ENCODE results near the gene IRF3.
A peak's percentile ranks its signal among the peaks of the same experiment; 100 is the strongest.

The IRF3 gene, protein sequence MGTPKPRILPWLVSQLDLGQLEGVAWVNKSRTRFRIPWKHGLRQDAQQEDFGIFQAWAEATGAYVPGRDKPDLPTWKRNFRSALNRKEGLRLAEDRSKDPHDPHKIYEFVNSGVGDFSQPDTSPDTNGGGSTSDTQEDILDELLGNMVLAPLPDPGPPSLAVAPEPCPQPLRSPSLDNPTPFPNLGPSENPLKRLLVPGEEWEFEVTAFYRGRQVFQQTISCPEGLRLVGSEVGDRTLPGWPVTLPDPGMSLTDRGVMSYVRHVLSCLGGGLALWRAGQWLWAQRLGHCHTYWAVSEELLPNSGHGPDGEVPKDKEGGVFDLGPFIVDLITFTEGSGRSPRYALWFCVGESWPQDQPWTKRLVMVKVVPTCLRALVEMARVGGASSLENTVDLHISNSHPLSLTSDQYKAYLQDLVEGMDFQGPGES

GRCh38 chr19:49665351-49666119, at the start of gene IRF3, which contains the start of gene BCL2L12:
Gene IRF3 (minus strand): TSS chr19:49665857. CDS start chr19:49664838, 1,019 bp downstream.
Gene BCL2L12 (plus strand): TSS chr19:49665933. CDS start chr19:49666693, 760 bp downstream.
- DNase-seq: peak; percentile 99

DNA sequence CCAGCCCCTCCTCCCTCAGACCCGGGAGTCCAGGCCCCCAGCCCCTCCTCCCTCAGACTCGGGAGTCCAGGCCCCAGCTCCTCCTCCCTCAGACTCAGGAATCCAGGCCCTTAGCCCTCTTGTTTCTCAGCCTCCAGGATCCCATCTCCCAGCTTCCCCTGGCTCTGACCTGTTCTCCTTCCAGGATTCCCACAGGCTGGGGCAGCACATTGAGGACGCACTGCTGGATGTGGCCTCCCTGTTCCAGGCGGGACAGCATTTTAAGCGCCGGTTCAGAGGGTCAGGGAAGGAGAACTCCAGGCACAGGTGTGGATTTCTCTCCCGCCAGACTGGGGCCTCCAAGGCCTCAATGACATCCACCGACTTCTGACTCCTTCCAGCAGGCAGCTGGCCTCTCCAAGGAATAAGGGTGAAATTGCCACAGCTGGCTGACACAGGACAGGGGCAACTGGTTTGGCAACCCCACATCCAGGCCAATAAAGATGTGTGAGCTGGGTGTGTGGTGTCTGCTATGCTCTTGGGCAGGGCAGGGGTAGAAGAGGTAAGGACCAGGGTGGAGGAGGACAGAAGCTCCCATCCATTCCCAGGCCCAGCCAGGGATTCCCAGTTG, 47.7 kb upstream of the IRF3 start:
- no peak for DNase-seq

DNA sequence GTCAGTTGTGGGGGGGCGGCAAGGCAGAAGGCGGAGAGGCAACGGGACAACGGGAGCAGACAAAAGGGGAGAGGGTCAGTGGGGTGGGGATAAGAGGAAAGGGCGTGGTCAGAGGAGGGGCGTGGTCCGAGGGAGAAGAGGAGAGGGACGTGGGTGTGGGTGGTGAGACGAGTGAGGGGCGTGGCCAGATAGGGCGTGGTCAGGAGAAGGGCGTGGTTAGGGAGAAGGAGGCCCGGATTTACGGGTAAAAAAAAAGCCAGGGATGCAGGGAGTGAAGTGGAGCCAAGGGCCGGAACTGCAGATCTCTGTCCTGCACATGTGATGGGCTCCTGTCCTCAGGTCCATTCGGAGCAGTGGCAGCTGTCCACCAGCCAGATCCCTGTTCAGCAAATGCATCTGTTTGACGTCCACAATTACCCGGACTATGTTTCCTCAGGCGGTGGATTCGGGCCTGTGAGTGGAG, 46.8 kb upstream of the IRF3 start:
- peak; percentile 63 for DNase-seq

DNA sequence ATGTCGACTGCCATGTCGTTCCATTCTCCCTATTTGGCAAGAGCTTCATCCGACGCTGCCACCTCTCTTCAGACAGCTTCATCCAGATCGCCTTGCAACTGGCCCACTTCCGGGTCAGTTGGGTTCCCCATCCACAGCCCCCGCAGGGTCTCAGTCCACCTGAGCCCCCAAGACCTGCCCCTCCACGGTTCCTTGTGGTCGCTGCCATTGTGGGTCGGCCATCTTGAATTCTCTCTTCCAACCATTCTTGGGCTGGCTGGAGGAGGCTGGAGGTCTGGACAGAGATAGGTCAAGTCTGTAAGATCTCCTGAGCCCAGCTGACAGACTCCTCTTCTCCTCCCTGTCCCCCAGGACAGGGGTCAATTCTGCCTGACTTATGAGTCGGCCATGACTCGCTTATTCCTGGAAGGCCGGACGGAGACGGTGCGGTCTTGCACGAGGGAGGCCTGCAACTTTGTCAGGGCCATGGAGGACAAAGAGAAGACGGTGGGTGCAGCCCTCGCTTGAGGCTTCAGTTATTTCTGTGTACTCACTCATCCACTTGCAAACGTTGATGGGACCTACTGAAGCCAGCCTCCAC, 44.8 kb upstream of the IRF3 start:
- no peak for DNase-seq

- no peak for DNase-seq
Observed at GRCh38 chr19:49705919-49706318, 40.3 kb upstream of the IRF3 start.

- DNase-seq: no peak
Observed at GRCh38 chr19:49704888-49705642, 39.4 kb upstream of the IRF3 start.

DNA sequence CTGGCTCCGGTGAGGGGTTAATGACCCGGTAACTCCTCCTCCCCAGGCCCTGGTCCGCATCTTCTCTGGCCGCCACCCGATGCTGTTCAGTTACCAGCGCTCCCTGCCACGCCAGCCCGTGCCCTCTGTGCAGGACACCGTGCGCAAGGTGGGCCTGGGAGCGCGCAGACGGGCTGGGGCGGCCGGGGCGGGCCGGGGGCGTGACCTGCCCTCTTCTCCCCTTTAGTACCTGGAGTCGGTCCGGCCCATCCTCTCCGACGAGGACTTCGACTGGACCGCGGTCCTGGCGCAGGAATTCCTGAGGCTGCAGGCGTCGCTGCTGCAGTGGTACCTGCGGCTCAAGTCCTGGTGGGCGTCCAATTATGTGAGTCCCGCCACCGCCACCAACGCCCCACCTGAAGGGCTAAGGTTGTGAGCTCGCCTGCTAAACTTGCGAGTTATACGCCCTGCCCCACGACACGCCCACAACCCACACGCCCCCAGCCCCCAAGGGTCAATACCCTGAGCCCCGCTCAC, 35.7 kb upstream of the IRF3 start:
- DNase-seq: no peak

- no peak for DNase-seq
Observed at GRCh38 chr19:49700563-49700962, 34.9 kb upstream of the IRF3 start.

DNA sequence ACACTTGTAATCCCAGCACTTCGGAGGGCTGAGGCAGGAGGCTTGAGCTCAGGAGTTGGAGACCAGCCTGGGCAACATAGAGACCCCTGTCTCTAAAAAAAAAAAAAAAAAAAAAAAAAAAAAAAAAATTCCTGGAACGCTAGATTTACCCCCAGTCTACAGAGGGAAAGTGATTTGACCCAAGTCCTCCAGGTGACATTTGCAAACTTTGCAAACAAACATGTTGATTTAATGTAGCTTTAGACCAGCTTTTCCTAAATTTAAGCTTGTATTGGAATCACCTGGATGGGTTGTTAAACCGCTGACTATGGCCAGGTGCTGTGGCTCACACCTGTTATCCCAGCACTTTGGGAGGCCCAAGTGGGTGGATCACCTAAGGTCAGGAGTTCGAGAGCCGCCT, 33.7 kb upstream of the IRF3 start:
- DNase-seq: no peak

DNA sequence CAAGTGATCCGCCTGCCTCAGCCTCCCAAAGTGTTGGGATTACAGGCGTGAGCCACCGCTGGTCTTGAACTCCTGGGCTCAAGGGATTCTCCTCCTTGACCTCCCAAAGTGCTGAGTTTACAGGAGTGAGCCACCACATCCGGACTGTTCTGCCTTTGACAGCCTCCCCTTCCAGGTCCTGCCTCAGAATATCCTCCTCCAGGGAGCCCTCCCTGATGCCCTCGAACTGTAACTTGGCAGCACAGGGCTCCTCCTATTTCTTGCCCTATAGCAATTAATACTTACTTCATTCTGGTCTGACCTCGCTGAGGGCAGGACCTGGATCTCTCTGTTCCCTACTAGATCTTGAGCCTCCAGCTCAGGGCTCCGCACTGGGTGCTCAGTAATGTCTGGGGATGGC, 31.2 kb upstream of the IRF3 start:
- no peak for DNase-seq

DNA sequence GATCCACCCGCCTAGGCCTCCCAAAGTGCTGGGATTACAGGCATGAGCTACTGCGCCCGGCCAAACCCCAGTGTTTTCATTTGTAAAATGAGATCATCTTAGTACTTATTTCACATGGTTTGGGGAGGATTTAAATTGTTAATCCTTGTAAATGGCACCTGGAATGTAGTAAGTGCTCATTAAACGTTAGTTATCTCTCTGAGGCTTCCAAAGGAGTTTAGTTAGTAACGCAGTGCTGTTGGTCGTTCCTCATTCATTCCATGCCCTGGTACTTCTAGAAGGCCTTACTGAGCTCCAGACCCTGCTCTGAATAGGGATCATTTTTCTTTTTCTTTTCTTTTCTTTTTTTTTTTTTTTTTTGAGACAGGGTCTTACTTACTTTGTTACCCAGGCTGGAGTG, 30.5 kb upstream of the IRF3 start:
- no peak for DNase-seq

DNA sequence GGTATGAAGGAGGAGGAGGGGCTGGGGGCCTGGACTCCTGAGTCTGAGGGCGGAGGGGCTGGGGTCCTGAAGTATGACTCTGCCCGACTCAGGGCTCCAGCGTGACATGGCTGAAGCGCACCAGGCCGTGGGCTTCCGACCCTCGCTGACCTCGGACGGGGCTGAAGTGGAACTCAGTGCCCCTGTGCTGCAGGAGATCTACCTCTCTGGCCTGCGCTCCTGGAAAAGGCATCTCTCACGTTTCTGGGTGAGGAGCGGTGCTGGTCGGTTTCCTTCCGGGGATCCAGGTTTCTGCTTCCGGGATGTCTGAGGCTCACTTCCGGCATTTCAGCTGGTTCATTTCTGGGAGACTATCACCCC, 26.5 kb upstream of the IRF3 start:
- DNase-seq: no peak

DNA sequence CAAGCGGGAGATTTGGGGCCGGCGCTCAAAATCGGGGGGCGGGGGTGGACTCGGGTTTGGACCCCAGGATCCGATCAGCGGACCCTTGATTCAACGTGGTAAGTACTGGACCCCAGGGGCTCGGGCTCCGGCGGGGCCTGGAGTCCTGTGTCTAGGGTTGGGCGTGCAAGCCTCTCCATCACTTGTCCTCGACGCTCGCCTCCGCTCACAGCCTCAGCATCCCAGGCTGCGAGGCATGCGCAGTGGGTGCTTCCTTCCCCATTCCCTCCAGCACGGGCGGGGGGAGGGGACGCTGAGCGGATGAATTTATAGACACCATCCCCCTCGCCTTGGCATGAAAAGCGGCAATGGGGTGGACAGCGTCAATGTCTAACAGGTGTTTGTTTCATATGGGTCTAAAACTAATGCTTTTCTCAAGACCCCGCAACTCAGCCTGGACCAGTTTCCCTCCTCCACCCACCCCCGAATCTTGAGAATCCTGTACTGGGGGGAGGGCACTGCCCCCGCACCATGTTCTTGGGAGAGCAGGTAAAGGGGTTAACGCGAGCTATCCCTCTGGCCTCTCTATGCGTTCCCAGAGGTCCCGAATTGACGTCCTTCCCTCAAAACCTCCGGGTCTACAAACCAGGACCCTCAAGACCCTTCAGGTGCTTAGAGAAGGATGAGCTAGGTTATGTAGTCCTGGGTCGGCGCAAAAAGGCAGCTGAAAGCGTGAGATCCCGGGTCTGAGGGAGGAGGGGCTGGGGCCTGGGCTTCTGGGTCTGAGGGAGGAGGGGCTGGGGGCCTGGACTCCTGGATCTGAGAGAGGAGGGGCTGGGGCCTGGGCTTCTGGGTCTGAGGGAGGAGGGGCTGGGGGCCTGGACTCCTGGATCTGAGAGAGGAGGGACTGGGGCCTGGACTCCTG, 25.8 kb upstream of the IRF3 start:
- peak; percentile 58 for DNase-seq

GRCh38 chr19:49690656-49691242, 25.1 kb upstream of the IRF3 start, which contains the start of gene CPT1C:
Gene CPT1C (plus strand): TSS chr19:49691116. CDS start chr19:49692253, 1,137 bp downstream.
- peak; percentile 57 for DNase-seq

GRCh38 chr19:49690079-49690655, 24.5 kb upstream of the IRF3 start:
- DNase-seq: no peak

DNA sequence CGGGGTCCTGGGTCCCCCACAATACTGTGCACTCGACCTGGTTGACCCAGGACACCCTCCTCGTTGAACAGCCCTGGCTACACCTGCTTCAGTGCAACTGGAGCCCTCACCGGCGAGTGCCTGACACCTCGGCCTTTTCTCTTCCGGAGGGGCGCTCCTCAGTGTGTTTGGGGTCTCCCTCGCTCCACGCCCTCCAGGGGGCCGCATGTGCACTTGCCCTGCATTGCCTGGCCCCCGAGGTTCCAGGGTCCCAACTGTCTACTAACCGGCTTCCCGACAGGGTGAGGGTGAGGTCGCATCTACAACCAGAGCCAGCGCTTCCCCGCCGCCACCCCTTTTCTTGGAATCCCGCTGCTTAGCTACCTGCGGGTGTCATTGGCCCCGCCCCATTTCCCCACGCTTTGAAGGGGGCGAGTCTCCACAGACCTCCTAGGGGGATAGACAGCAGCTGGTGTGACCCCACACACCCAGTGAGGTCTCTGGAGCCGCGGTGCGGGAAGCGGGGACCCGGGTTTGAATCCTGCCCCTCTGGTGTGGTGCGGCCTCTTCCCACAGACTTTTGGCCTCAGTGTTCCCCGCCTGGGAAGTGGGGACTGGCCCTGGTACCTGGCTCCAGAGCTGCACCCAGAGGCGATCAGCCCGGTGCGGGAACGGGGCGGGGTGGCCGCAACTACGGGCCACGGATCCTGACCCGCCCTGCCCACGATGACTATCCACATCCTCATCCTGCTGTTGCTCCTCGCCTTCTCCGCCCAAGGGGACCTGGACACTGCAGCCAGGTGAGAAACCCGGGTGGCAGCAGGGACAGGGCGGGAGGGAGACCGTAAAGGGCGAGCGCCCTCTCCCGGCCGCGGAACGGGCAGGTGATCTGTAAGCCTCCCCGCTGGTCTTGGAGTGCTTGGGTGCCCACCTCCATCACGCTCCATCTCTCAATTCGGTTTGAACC, 23.7 kb upstream of the IRF3 start, which contains the start of gene ADM5:
ADM5 (plus strand) TSS at position 462 of the 946 bp plus-strand sequence; CDS start at position 706, 244 bp downstream.
- DNase-seq: peak; percentile 47

DNA sequence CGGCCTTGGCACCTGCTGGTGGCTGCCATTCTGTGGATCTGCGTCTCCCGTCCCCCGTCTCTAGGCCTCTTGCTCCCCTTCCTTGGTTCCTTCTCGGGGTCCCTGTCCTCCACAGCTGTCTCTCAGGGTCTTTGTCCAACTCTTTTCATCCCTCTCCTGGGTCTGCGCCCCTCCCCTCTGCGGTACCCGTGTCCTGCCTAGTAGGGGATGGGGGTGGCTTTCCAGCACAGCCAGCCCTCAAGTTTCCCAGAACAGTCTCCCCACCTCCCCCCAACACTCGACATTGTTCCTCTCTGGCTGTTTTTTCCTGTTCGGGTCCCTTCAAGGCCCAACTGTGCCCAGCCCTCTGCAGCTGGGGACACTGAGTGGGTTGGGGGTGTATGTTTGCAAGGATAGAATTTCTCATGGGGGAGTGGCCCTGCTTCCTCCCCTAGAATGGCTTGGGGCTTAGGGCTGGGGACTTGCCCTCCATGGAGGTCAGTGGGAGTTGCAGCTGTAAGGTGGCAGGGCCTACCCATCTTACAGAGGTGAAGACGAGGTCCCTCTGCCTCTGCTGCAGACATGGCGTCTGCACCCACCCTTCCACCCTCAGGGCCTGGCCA, 23.0 kb upstream of the IRF3 start:
- no peak for DNase-seq

DNA sequence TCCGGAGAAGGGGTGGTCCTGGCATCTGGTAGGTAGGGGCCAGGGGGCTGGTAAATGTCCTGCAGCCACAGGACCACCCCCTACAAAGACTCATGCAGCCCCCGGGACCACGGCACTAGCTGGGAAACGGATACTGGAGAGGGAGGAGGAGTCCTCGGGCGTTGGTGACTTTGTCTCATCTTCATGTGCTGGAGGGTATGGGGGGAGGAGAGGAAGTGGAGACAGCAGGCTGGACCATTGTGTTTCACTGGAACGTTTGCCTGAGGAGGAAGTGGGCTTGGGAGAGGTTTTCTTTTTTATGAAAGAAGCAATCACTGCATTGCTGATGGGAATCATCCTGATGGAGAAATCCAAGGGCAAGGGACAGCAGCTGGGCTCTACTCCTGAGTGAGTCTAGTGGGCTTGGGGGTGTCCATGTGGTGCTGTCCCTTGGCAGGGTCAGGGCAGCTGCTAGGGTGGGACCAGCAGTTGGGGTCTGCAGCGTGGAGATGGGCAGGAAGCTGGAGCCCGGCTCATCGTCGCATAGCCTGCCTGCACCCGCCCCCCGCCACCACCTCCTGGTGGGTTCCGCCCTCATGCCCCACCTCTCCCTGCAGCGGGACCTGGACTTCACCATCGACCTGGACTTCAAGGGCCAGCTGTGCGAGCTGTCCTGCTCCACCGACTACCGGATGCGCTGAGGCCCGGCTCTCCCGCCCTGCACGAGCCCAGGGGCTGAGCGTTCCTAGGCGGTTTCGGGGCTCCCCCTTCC, 22.1 kb upstream of the IRF3 start:
- DNase-seq: peak; percentile 32
